MM.1S (cell line): ENCODE results near the gene METAP2.

Experiments used
- DNase-seq: peaks from one replicate; pipeline ENCODE4 v3.0.0-alpha.2; 2015
- H2AFZ ChIP-seq: fragments of 300-600 bp; sonication (generic); 2 replicates; pipeline ENCODE4 v1.6.0; 2016; ENCODE audit warnings: antibody characterized with exemption, low read length
- H3F3A ChIP-seq: fragments of 300-600 bp; sonication (generic); 2 replicates; pipeline ENCODE4 v1.6.1; 2016; ENCODE audit warnings: mild to moderate bottlenecking, antibody characterized with exemption, low read length, moderate library complexity, mixed read lengths; ENCODE audit not compliant: insufficient read depth
- H3K27ac ChIP-seq: fragments of 300-600 bp; sonication (generic); 2 replicates; pipeline ENCODE4 v1.5.1; 2016; ENCODE audit warnings: mild to moderate bottlenecking, low read length
- H3K27me3 ChIP-seq: fragments of 300-600 bp; sonication (generic); replicated peaks from 2 replicates; pipeline ENCODE4 v1.6.0; 2016; ENCODE audit warnings: low read length; ENCODE audit not compliant: insufficient read depth
- H3K36me3 ChIP-seq: fragments of 300-600 bp; sonication (generic); replicated peaks from 2 replicates; pipeline ENCODE4 v1.6.1; 2016; ENCODE audit warnings: mild to moderate bottlenecking, low read length, mixed read lengths; ENCODE audit not compliant: insufficient read depth
- H3K4me1 ChIP-seq: fragments of 300-600 bp; sonication (generic); 2 replicates; pipeline ENCODE4 v1.6.1; 2016; ENCODE audit warnings: low read length, mixed read lengths
- H3K4me2 ChIP-seq: fragments of 300-600 bp; sonication (generic); 2 replicates; pipeline ENCODE4 v1.6.0; 2016; ENCODE audit warnings: low read depth, low read length
- H3K4me3 ChIP-seq: fragments of 300-600 bp; sonication (generic); 2 replicates; pipeline ENCODE4 v1.5.1; 2016; ENCODE audit warnings: low read length, mixed read lengths
- H3K79me2 ChIP-seq: fragments of 300-600 bp; sonication (generic); 2 replicates; pipeline ENCODE4 v1.6.1; 2016; ENCODE audit warnings: mixed run types, low read length, mixed read lengths
- H3K9ac ChIP-seq: fragments of 300-600 bp; sonication (generic); 2 replicates; pipeline ENCODE4 v1.6.1; 2016; ENCODE audit warnings: low read length, mixed read lengths
- H3K9me2 ChIP-seq: fragments of 300-600 bp; sonication (generic); replicated peaks from 2 replicates; pipeline ENCODE4 v1.6.1; 2016; ENCODE audit warnings: mild to moderate bottlenecking, low read length, mixed read lengths; ENCODE audit not compliant: insufficient read depth
- H3K9me3 ChIP-seq: fragments of 300-600 bp; sonication (generic); replicated peaks from 2 replicates; pipeline ENCODE4 v1.6.1; 2016; ENCODE audit warnings: mild to moderate bottlenecking, low read length, mixed read lengths; ENCODE audit not compliant: insufficient read depth
- H4K20me1 ChIP-seq: fragments of 300-600 bp; sonication (generic); 2 replicates; pipeline ENCODE4 v1.6.1; 2016; ENCODE audit warnings: mild to moderate bottlenecking, low read length, moderate library complexity, mixed read lengths; ENCODE audit not compliant: insufficient read depth
- EZH2 ChIP-seq: fragments of 300-600 bp; sonication (generic); optimal IDR thresholded peaks from 2 replicates; pipeline ENCODE3; 2017; ENCODE audit warnings: low read depth, mild to moderate bottlenecking, antibody characterized with exemption, low read length, mixed read lengths
- EZH2phosphoT487 ChIP-seq: fragments of 300-600 bp; sonication (generic); IDR thresholded peaks from 2 replicates; pipeline ENCODE4 v1.6.1; 2018; ENCODE audit warnings: antibody characterized with exemption, low read length
- TF ChIP-seq, protein P1 (sequence below): fragments of 300-600 bp; sonication (generic); IDR thresholded peaks from 2 replicates; pipeline ENCODE4 v1.5.1; 2016; ENCODE audit warnings: antibody characterized with exemption, low read length, mixed read lengths

The METAP2 gene

DNA sequence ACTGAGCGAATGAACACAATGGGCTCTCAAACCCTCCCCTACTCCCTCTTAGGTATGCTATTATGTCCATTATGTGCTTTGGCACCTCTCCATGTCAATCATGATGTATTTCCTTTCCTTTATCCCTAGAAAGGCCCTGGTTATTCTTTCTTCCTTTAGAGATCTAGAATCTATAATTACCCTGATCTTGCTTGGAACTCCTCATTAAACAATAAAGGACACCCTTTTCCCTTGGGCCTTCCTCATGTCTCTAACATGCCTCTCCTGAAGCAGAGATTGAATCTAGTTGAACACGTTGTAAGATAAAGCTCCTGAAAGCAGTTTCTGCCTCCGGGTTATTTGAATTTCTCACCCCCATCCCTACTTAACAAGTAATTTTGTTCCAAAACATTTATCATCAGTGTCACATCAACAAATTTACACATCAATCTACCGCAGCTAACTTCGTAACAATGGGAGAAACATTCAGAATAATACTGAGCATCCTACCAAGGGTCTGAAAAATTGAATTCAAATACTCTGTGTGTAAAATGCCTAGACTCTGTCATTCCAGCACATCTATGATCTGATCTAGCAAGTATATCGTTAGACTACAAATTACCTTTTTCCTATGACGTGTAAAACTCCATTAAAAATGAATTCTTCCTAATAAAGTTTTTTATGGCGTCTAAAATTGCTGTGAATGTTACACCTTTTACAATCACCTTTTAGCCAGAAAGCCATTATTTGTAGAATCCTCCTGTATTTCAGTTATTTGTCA, 72.0 kb downstream of the METAP2 start:
- Histone ChIP-seq H3K36me3 (no peaks in the 10 kb centered on the region), H3K27me3 (0 out of 2 replicates have a peak, but pooled peaks cover 3% of the 10 kb centered on the region), H3K9ac (no peak overlapping the region), H3K9me2 (no peaks in the 10 kb centered on the region), H2AFZ (no peak overlapping the region), H4K20me1 (no peaks in the 10 kb centered on the region), H3K79me2 (no peaks in the 10 kb centered on the region), H3K9me3 (no peaks in the 10 kb centered on the region), H3K4me1 (no peaks in the 10 kb centered on the region), H3F3A (no peaks in the 10 kb centered on the region), H3K27ac (no peak overlapping the region), H3K4me3 (no peak overlapping the region), H3K4me2 (no peak overlapping the region)
- no peak for TF ChIP-seq EZH2phosphoT487
- TF ChIP-seq EZH2, result no peak
- TF ChIP-seq, protein P1, sequence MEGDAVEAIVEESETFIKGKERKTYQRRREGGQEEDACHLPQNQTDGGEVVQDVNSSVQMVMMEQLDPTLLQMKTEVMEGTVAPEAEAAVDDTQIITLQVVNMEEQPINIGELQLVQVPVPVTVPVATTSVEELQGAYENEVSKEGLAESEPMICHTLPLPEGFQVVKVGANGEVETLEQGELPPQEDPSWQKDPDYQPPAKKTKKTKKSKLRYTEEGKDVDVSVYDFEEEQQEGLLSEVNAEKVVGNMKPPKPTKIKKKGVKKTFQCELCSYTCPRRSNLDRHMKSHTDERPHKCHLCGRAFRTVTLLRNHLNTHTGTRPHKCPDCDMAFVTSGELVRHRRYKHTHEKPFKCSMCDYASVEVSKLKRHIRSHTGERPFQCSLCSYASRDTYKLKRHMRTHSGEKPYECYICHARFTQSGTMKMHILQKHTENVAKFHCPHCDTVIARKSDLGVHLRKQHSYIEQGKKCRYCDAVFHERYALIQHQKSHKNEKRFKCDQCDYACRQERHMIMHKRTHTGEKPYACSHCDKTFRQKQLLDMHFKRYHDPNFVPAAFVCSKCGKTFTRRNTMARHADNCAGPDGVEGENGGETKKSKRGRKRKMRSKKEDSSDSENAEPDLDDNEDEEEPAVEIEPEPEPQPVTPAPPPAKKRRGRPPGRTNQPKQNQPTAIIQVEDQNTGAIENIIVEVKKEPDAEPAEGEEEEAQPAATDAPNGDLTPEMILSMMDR, result no peak
- no peak for DNase-seq

DNA sequence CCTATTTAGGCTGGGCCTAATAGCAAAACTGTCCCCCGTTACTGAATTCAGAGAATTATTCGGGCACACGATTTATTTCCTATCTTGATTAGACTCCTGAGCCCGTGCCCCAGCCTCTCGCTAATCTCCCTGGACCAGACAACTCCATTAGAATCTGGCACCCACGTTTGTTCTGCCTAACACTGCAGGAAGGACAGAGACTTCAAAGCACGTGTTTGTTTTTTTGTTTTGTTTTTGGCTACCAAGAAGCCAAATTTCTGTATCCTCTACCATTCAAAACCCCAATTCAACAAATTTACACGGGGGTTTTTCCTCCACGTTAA, 72.5 kb downstream of the METAP2 start:
- TF ChIP-seq EZH2 (no peak), EZH2phosphoT487 (no peak)
- TF ChIP-seq, protein P1, result no peak
- no peak overlapping the region for H2AFZ ChIP-seq

DNA sequence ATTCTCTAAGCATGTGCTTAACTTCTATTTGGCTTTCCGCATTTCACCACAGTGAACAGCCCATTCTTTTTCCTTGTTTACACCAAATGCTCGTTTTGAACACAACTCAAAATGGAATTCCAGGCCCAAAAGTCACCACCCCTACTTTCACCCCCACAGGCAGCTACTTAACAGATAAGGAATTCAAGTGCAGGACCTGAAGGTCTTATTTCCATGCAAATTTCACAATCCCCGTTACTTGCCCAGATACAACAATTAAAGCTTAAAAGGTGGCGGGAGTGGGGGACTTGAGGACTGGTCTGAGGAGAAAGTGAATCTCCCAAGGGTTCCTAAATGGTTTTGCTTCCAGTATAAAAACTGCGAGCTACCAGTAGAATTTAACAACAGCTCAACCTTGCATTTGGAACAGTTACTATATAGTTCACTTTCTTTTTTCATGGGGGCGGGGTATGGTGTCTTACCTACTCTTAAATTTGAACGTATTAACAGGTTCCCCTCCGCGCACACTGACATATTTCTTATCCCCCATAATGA, 73.6 kb downstream of the METAP2 start:
- DNase-seq, result no peak
- Histone ChIP-seq H3K27ac (no peak overlapping the region), H3K79me2 (no peaks in the 10 kb centered on the region), H3F3A (no peaks in the 10 kb centered on the region), H3K4me2 (no peak overlapping the region), H3K9me3 (no peaks in the 10 kb centered on the region), H3K9me2 (no peaks in the 10 kb centered on the region), H3K4me1 (no peaks in the 10 kb centered on the region), H4K20me1 (no peaks in the 10 kb centered on the region), H3K27me3 (0 out of 2 replicates have a peak, but pooled peaks cover 3% of the 10 kb centered on the region), H3K4me3 (no peak overlapping the region), H3K9ac (no peak overlapping the region), H2AFZ (no peak overlapping the region), H3K36me3 (no peaks in the 10 kb centered on the region)
- TF ChIP-seq EZH2phosphoT487 (no peak), EZH2 (no peak)
- TF ChIP-seq, protein P1, result no peak

More for the DNA sequence above, 72.5 kb downstream of the METAP2 start:
- H3K4me2 ChIP-seq, result no peak overlapping the region
- no peaks in the 10 kb centered on the region for H3K36me3 ChIP-seq
- no peaks in the 10 kb centered on the region for H3K4me1 ChIP-seq
- no peaks in the 10 kb centered on the region for H3K9me3 ChIP-seq
- no peak overlapping the region for H3K9ac ChIP-seq
- no peaks in the 10 kb centered on the region for H3K9me2 ChIP-seq
- no peak overlapping the region for H3K27ac ChIP-seq
- no peak for DNase-seq
- no peaks in the 10 kb centered on the region for H4K20me1 ChIP-seq
- H3K4me3 ChIP-seq, result no peak overlapping the region
- H3F3A ChIP-seq, result no peaks in the 10 kb centered on the region
- H3K79me2 ChIP-seq, result no peaks in the 10 kb centered on the region
- H3K27me3 ChIP-seq, result 0 out of 2 replicates have a peak, but pooled peaks cover 3% of the 10 kb centered on the region
